ENCODE measurements around the gene DMWD.
"Not testable (repeated sequence)": the region's sequence is repeated elsewhere in the genome, so short reads cannot be mapped to it uniquely, and the experiment has no call there.

Gene DMWD

GRCh38 chr19:45768984-45769782, 23.5 kb downstream of the DMWD start, which contains the start of gene SIX5:
Gene SIX5 (minus strand): TSS chr19:45769252. CDS start chr19:45768844, 408 bp downstream.
- no peak for DNase-seq

DNA sequence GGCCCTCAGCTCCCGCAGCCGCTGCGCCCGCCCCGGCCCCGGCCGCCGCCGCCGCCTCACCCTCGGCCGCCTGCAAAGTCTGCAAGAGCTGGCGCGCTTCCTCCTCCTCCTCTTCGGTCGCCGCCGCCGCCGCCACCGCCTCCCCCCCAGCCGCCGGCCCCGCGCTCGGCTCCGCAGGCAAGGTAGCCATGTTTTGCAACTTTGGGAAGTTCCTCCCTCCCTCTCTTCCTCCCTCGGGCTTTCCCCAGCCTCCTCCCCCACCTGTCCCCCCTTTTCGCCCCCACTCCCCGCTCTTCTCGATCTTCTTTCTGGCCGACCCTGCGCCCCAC, 24.0 kb downstream of the DMWD start:
- no peak for DNase-seq

GRCh38 chr19:45767881-45768654, 24.6 kb downstream of the DMWD start:
- no peak for DNase-seq

- no peak for DNase-seq
Measured at GRCh38 chr19:45767410-45767880, 25.2 kb downstream of the DMWD start.

- no peak for DNase-seq
Measured at GRCh38 chr19:45766869-45767346, 25.7 kb downstream of the DMWD start.

DNA sequence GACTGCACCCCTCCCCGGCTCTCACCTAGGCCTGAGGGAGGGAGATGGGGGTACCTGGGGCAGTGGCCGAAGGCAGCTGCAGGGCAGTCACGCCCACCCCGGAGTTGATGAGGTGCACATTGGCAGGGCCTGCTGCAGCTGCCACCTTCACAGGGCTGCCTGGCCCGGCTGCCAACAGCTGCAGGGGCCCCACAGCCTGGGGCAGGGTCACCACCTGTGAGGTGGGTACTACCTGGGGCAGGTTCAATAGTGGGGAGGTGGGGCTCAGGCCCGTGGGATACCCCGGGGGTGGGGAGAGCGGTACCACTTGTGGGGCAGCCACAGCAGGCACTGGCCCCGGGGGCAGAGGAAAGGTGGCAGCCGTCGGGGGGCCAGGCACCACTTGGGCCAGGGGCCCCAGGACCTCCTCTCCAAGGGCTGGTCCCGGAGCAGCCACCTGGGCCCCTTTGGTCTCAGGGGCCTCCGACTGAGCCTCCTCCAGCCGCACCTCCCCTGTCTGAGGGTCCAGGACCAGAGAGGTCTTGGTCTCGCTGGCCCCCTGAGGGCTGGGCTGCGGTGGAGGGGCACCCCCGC, 26.3 kb downstream of the DMWD start:
- DNase-seq: no peak

DNA sequence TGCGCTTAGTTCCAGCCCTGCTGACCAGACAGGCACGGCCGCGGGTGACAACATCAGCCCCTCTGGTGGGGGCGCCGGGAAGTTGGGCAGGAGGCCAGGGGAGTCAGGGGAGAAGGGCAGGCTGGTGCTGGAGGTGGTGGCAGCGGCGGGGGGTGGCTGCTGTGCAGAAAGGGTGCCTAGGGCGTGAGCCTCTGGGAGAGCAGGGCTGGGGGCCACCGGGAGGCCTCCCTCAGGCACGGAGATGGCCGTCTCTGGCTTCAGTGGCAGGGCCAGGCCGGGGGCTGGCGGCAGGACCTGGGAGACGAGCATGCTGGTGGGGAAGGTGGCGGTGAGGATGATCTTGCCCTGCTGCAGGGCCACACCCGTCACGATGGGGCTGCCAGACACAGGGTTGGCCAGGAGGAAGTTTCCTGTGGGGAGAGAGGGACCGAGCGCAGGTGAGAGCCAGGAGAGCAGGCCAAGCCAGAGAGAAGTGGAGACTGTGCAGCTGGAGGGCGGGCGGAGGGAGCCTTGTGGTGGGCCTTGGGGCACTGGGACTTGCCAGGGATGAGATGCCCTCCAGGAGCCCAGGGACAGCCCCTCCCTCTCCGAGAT, 26.8 kb downstream of the DMWD start:
- no peak for DNase-seq

DNA sequence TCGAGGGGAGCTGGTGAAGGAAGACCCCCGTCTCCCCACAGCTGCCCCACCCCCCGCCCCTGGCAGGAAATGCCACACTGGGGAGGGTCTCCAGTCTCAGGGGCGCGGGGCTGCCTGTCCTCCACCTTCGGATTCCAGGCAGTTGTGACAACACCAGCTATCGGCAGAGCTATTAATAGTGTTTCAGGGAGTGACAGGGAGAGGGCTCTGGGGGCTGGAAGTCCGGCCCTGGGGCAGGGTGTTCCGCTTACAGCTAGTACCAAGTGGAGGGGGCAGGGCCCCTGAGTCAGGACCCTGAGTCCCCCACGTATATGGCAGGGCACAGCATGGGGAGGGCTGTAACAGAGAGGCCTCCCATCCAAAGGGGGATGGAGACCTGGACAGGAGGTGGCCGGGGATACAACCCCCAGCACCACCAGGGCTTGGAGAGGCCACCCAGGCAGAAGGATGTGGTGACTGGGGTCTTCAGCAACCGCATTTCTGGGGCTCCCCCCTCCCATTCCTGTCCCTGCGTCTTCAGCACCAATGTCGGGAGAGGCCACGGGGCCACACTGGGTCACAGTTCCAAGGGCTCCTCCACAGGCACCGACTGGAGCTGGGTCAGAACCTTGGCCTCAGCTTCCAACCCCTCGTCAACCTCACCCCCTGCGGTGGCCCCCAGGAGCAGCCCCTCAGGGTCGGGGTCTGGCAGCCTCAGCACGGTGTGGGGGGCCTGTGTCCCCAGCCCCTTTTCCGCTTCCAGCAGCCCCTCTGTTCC, 27.5 kb downstream of the DMWD start:
- DNase-seq: no peak

DNA sequence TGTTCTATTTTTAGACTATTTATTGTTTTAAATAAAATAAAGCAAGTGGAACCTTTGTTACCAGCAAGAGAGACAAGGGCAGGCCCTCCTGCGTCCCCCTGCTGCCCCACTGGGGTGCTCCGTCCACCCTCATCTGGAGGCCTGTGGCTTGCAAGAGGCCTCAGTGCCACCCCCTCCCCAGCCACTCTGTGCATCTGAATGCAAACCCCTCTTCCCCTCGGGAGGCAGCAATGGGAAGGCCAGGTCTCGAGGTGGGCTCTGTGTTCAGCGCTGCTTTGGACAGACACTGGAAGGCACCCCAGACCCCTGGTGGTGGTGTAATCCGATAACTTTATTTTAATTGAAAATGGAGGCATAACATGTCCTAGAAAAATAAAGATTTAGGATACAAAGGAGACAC, 28.2 kb downstream of the DMWD start:
- no peak for DNase-seq

GRCh38 chr19:45763691-45764294, 28.9 kb downstream of the DMWD start:
- DNase-seq: no peak

DNA sequence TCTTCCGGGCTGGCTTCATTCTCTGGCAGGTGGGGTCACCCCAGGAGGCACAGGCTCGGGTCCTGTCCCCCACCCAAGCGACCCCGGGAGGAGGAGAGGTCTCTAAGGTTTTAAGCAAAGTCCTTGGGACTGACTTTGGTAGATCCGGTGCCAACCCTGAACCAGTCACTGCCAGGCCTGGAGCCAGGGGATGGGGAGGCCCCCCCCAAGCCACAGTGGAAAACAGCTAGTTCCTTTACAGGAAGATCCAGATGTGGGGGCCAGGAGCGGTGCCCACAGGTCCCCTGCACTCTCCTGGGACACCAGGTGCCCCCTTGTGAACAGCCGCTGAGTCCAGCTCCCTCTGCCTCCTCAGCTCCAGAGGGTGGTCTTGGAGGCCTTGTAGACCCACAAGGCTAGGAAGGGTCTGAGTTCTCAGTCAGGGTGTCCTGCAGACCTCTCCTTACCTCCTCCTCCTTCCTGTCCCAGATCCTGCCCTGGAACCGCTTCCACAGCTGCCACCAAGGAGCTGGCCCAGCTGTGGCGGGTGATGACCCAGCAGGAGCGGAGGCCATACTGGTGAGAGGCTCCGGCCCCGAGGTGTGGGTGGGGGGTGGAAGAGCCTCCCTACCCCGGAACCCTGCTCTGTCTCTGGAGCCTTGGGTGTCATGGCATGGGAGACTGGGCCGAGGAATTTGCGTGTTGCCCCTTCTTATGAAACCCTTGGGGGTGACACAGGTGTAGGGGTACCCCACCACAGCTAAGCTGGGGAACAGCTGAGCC, 29.6 kb downstream of the DMWD start:
- DNase-seq: no peak

DNA sequence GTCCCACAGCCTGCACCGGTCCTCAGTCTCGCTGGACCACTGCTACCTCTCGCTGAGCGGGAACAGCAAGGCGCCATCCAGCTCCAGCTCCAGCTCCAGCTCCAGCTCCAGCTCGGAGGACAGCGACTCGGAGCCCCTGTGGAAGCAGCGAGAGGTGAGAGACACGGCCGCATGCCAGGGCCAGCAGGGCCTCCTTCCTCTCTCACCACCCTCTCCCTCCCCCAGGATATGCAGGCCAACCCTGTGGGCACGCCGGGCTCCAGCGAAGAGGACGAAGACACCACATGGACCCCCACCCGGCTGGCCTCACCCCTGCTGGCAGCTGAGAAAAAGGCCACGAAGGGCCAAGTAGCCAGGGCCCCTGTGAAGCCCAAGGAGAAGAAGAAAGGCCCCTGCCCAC, 30.9 kb downstream of the DMWD start:
- no peak for DNase-seq

DNA sequence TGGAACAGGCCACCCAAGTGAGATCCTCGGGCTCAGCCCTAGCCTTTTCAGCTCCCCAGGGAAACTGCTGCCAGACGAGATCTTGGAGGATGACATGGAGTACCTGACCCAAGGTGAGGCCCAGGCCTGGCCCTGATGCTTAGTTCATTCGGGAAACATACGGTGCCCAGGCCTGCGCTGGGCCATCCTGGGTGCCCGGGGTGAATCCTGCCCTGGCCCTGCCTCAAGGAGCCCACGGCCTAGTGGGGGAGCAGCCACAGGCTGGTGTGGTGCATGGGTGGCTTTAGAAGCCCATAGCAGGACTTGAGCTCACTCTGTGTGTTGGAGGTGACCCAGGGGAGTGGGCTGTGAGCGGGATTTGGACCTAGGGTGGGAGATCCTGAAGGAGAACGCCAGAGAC, 33.7 kb downstream of the DMWD start:
- no peak for DNase-seq

DNA sequence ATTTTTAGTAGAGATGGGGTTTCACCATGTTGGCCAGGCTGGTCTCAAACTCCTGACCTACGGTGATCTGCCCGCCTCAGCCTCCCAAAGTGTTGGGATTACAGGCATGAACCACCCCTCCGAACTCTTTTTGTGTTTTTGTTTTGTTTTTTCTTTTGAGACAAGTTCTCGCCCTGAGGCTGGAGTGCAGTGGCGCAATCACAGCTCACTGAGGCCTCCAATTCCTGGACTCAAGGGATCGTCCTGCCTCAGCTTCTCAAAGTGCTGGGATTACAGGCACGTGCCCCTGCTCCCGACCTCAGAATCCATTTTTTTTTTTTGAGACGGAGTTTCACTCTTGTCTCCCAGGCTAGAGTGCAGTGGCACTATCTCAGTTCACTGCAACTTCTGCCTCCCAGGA, 35.0 kb downstream of the DMWD start:
- no peak for DNase-seq

DNA sequence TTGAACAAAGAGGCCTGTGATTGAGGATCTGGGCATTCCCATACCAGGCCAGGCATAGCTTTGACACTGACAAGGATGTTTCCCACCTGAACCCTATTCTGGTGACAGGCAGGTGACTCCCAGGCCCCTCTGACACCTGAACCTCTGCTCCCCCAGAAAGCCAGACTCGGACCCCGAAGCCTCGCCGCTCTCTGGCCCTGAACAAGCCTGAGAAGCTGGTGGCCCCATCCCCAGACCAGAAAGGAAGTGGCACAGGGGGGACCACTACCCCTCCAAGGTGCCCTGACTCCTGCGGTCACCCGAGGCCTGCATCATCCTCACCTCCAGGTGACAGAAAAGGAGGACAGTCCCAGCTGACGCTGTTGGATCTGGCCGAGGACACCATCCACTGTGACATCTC, 38.3 kb downstream of the DMWD start:
- DNase-seq: no peak

DNA sequence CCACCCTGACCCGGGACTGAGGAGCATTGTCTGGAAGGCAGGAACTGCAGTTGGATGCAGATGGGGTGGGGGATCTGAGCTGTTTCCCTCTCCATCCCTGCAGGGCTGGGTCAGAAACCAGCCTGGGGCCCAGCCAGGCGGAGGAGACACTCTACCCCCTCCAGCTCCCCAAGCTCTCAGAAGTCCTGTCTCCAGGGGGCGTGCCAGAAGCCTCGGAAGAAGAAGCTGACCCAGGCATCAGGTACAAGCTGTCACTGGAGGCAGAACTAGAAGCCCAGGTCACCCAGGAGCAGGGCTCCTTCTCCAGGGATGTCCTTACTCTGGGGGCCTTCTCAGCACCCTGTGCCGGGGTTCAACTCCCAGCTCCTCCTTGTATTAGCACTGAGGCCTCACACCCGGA, 39.1 kb downstream of the DMWD start:
- no peak for DNase-seq

DNA sequence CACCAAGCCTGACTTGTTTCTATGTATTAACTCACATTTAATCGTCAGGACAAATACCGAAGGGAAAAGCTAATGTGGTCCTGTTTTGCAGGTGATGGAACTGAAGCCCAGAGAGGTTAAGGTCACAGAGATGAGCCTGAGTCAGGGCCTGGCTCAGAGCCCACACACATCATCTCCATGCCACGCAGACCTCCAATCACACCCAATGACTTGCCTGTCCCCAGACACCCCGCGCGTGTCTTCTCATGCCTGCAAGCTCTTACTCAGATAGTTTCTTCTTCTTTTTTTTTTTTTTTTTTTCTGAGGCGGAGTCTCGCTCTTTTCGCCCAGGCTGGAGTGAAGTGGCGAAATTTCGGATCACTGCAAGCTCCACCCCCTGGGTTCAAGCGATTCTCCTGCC, 40.0 kb downstream of the DMWD start:
- DNase-seq: no peak

DNA sequence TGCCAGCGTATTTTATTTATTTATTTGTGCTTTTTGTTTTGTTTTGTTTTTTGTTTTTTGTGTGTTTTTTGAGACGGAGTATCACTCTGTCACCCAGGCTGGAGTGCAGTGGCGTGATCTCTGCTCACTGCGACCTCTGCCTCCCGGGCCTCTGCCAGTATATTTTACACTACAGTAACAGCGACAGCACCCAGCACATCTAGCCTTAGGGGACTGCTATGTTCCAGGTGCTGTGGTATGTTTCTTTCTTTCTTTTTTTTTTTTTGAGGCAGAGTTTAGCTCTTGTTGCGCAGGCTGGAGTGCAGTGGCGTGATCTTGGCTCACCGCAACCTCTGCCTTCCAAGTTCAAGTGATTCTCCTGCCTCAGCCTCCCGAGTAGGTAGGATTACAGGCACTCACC, 41.2 kb downstream of the DMWD start:
- not testable (repeated sequence) for DNase-seq

GRCh38 chr19:45747513-45747912, 45.1 kb downstream of the DMWD start:
- no peak for DNase-seq

GRCh38 chr19:45746866-45747265, 45.8 kb downstream of the DMWD start:
- DNase-seq: no peak

- no peak for DNase-seq
Measured at GRCh38 chr19:45745606-45746005, 47.0 kb downstream of the DMWD start.
